C4-2B (cell line): ENCODE measurements around the gene EMILIN2.

Experiments
- CTCF ChIP-seq: fragments of 450-650 bp; conservative IDR thresholded peaks from 2 replicates; pipeline ENCODE4 v1.5.1; 2017; ENCODE audit warnings: mild to moderate bottlenecking
- ZFX ChIP-seq: fragments of 450-650 bp; IDR thresholded peaks from 2 replicates; pipeline ENCODE4 v1.6.1; 2017

GRCh38 chr18:2911533-2911932 lies 64.7 kb downstream of the EMILIN2 start:
- no peak for TF ChIP-seq CTCF
- no peak for TF ChIP-seq ZFX
